NCI-H748 (cell line): ENCODE data around the gene TMEM119.
"Not testable (repeated sequence)": the region's sequence is repeated elsewhere in the genome, so short reads cannot be mapped to it uniquely, and the experiment has no call there.

Source experiments
- DNase-seq: peaks from one replicate; lab custom pipeline; 2025; ENCODE audit not compliant: unreplicated experiment; lab: John Stamatoyannopoulos, UW

The TMEM119 gene

DNA sequence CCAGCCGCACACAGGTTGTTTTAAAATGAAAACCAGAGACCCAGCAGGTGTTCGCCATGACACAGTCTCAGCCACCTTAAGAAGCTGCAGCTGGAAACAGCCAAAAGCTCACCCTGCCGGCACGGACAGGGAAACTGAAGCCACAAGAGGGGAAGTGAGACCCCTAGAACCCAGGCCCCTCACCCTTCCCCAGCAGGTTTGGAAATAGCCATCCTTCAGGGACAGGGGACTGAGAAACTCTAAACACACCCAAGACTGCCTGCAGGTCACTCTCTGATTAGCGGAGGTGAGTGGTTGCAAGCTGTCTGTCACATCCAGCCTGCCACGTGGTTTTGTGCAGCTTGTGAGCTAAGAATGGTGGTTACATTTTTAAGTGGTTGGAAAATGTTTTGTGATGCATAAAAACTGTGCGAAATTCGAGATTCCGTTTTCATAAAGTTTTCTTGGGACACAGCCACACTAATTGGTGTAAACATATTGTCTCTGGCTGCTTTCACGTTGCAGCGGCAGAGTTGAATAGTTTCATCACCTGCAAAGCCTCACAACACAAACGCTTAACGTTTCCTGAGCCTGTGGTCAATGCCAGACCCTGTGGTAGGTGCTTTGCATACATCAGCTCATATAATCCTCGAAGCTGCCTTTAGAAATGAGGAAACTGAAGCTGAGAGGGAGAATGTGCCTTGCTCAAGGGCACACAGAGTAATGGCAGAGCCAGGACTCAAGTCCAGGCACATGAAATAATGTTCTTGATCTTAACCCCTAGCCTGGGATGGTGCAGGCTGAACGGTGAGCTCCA lies 37.5 kb upstream of the TMEM119 start:
- DNase-seq = no peak

DNA sequence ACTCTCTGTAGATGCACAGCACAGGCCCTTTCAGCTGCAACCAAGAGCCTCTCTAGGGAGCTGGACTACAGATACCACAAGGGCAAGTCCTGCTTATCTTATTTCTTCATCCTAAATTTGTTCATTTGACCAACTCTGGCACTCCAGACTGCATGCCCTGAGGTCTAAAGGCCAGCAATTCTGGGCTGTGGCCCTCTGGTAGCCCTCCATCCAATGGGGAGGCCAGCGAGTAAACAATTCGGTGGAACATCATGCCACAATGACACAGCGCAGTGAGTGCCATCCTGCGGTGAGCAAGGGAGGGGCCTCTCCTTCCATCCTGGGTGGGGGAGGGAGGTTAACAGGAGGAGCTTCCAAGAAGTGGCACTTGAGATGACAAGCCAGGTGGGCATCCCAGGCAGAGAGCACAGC lies 36.5 kb upstream of the TMEM119 start:
- no peak for DNase-seq

DNA sequence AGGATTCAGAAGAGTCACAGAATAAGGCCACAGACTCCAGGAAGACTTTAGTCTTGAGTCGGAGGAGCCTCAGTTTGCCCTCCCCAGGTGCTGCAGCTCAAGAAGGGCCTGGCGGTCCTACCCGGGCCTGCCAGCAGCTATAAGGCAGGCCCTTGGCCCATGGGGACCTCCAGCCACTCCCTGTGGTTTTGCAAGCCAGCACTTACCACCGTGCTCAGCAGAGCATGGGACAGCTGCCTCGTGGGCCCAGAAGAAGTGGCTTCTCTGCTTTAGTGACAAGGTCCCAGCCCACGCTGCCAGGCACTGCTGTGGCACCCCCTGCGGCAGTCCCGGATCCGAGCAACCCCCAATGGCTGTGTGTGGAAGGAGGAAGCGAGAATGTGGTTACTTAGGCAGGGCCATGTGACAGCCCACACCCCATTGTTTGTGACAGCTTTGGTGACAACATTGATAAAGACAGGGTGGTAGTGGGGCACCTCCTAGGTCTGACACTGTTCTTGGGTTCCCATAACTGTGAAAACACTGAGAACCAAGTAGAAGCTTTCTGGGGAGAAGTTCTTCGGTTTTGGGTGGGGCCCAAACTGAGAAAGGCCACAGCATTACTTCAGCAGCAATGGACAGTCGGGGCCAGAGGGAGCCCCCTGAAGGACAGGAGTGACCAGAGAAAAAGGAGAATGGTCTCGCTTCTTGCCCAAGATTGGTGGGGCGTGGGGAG lies 35.8 kb upstream of the TMEM119 start, which contains the start of gene SELPLG:
Gene SELPLG (minus strand): TSS at position 361 of the 715 bp plus-strand sequence. CDS start 9,587 bp downstream, outside the sequence.
- DNase-seq = no peak

DNA sequence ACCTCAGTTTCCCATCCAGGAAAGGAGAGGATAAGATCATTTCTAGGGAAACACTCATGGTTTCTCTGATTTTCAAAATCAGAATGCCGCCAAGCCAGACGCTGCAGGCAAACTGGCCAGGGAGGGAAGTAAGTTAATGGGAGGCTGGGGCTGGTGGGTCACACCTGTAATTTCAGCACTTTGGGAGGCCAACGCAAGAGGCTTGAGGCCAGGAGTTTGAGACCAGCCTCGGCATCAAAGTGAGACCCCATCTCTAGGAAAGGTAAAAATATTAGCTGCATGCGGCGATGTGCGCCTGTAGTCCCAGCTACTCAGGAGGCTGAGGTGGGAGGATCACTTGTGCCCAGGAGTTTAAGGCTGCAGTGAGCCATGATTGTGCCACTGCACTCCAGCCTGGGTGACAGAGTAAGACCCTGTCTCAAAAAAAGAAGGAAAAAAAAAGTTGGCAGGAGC lies 35.2 kb upstream of the TMEM119 start:
- DNase-seq = no peak

DNA sequence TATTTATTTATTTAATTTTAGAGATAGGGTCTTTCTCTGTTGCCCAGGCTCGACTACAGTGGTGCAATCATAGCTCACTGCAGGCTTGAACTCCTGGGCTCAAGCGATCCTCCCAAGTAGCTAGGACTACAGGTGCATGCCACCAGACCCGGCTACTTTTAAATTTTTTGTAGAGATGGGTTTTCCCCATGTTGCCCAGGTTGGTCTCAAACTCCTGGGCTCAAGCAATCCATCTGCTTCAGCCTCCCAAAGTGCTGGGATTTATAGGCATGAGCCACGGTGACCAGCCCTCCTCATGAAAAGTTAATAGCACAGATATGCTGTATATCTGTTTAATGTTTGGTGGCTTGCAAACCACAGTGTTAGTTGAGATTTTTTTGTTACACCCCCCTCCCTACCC lies 33.4 kb upstream of the TMEM119 start:
- DNase-seq = not testable (repeated sequence)

DNA sequence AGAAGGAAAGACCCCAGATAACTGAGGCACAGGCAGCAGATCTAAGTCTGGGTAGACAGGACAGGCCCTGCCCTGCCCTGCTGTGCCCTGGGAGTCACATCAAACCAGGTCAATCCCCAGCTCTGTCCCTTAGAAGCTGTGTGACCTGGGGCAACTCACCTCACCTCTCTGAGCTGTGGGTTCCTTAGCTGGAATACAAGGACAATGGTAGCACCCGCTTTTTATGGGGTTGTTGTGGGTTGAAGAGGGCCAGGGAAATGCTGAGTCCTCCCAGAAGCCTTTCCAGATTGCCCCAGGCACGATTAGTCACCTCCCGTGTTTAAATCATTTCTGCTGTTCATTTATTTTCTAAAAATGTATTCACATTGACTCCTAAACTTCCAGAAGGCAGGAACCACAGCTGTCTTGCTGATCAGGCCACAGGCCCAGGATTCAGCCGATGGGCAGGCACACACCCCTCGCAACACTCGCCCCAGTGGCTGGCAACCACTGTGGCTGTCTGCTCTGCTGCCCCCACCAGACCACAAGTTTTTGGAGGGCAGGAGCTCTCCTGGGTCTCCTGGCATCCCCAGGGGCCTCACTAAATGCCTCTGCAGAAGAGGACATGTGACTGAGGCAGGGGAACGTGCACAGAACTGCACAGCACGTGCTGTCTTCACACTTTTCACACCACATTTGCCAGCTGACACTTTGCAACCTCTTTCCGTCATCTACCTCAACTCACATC lies 32.8 kb upstream of the TMEM119 start:
- DNase-seq = no peak

DNA sequence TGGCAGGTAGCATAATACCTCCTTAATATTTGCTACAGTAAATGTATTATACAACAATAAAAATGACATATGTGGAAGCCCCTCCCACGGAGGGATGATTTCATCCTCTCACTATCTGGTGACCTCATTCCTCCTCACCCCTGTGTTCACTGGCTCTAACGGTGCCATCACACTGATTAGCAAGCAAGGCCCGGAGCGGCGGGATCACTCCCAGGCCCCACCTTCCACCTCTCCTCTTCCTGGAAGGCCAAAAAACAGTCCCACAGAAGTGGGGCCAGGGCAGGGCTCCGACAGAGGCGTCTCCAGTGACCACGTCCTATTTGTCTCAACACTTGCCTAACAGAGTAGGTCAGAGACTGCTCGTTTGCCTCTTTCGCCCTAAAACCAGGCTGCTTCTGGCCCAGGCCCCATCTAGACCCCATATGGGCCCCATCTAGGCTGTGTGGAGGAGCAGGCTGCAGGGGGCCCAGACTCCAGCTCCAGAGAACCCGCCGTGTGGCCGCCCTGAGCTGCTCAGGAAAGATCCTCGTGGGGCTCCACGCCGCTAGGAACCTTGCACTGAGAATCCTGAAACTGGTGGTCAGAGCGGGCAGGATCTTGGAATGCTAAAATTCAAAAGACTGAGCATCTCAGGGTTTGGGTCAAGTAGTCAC lies 32.1 kb upstream of the TMEM119 start:
- no peak for DNase-seq

DNA sequence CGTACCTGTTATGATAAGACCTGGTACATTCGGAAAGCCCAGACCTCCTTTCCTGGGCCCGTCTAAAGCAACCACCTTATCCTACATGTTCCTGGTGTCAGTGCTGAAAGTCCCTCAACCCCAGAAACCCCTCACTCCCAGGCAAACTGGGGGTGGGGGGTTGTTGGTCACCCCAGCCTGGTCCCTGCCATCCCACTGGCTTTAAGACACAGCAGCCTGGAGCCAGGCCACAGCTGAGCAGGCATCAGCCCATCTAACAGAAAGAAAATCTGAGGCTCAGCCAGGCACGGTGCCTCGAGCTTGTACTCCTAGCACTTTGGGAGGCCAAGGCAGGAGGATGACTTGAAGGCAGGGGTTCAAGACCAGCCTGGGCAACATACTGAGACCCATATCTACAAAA lies 31.3 kb upstream of the TMEM119 start:
- DNase-seq = no peak

DNA sequence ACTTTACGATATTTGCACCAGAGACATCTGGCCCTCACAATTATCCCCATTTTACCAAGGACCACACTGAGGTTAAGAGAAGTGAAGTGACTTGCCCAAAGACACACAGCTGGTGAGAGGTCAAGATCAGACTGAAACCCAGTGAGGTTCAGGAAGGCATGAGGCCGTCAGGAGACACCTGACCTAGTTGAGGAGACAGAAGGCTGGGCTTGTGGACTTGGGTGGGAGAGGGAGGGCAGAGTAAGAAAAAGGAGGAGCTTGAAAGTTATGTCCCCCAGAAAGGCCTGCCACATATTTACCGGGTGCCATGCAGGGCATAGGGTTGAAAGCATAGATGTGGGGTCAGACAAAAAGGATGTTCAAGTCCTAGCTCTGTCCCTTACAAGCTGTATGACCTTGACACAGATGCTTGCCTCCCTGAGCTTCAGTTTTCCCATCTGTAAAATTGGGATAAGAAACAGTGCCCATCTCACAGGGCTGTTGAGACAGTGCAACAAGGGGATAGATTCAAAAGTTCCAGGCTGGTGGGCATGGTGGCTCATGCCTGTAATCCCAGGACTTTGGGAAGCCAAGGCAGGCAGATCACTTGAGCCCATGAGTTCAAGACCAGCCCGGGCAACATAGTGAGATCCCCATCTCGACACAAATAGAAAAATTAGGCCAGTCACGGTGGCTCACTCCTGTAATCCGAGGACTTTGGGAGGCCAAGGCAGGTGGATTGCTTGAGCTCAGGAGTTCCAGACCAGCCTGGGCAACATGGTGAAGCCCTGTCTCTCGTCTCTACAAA lies 29.4 kb upstream of the TMEM119 start:
- no peak for DNase-seq

DNA sequence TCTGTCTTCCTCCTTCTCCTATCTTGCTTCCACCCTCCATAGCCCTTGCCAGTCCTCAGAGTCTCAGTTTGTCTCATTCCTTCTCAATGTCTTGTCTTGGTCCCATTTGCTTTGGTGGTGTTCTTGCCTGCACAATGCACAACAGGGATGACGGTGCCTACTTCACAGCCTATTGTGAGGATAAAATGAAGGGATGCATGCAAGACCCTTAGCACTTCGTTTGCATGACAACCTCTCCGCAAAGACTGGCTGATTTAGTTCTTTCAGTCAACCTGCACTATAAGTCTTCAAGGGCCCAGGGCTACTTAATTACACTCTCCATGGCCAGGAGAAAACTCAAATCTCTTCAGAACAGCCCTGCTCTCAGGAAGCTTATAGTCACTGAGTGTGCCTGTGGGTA lies 27.3 kb upstream of the TMEM119 start:
- DNase-seq = no peak

DNA sequence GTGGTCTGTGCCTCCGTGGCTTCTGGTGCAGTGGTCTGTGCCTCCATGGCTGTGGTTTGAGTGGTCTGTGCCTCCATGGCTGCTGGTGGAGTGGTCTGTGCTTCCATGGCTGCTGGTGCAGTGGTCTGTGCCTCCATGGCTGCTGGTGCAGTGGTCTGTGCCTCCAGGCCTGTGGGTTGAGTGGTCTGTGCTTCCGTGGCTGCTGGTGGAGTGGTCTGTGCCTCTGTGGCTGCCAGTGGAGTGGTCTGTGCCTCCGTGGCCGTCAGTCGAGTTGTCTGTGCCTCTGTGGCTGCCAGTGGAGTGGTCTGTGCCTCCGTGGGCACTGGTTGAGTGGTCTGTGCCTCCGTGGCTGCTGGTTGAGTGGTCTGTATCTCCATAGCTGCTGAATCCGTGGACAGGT lies 25.7 kb upstream of the TMEM119 start:
- no peak for DNase-seq

DNA sequence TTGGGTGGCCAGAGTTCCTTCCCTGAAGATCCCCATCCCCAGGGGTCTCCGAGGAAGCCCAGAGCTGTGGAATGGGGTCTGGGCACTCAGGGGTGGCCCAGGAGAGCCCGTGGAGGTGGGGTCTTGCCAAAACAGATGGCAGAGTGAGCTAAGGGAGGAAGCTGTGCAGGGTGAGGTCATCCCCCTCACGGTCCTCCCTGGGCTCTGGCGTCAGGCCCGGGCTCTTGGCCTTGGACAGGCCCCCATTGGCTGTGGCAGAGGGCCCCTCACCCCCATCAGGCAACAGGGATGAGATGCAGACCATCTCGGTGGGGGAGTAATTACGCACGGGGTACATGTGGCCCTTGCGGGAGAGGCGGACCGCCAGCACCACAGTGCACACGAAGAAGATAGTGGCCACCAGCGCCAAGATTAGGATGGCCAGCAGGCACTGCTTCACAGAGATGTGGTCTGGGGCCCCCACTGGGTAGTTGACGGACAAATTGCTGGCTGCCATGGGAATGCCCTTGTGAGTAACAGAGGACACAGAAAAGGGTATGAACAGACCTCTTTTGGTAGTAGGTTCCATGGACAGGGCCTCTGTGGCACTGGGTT lies 25.1 kb upstream of the TMEM119 start:
- no peak for DNase-seq

DNA sequence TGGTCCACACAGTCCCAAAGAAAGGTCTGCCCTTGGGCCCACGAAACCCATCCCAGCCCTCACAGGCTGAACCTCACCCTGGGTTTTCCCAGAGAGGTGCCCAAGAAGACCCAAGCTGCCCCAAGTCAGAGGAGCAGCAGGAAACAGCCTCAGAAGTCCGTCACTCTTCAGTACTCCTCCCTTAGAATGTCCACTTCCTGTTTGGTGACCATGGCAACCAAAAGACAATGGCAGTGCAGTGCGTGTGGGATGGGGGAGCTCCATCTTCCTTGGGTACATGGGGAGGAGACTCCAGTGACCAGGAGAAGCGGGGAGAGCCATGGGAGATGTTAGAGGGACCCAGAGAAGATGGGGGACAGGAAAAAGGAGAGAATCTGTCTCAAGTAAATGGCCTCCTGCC lies 24.5 kb upstream of the TMEM119 start:
- DNase-seq = peak; percentile 79

DNA sequence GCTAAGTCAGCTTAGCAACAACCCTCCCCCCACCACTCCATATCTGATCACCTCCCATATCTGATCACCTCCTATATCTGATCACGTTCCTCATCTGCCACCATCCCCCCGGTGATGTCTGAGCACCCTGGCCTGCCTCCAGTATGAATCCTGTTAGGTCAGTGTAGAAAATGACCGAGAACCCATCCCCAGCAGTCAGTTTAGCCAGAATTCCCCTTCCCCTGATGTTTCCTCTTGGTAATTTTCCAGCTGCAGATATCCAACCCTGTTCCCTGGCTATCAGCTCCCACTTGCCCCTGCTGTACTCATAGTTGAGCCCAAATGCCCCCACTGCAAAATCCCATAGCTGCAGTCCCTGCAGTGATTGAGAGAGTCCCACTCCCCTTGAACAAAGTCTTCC lies 23.3 kb upstream of the TMEM119 start:
- no peak for DNase-seq

DNA sequence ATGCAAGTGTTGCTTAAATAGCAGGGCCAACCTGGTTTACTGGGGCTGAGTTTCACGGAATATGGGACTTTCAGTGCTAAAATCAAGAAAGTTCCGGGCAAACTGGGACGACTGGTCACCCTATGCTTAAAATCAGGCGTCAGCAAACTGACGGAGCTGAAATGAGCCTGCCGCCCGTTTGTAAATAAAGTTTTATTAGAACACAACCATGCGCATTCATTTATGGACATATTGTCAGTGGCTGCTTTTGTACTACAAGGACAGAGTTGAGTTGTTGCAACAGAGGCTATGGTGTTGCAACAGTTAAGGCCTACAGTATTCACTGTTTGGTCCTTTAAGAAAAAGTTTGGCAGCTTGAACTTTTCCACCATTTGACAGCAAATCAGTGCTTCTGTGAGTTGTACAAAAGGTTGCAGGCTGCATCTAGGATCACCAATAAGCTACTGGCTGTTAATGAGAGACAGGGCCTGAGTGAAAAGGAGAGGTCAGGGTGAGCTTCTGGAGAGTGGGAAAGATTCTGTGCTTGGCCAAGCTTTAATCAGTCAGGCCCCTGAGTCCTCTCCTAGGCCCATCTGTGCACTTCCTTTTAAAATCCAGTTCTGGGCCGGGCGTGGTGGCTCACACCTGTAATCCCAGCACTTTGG lies 22.5 kb upstream of the TMEM119 start:
- no peak for DNase-seq

DNA sequence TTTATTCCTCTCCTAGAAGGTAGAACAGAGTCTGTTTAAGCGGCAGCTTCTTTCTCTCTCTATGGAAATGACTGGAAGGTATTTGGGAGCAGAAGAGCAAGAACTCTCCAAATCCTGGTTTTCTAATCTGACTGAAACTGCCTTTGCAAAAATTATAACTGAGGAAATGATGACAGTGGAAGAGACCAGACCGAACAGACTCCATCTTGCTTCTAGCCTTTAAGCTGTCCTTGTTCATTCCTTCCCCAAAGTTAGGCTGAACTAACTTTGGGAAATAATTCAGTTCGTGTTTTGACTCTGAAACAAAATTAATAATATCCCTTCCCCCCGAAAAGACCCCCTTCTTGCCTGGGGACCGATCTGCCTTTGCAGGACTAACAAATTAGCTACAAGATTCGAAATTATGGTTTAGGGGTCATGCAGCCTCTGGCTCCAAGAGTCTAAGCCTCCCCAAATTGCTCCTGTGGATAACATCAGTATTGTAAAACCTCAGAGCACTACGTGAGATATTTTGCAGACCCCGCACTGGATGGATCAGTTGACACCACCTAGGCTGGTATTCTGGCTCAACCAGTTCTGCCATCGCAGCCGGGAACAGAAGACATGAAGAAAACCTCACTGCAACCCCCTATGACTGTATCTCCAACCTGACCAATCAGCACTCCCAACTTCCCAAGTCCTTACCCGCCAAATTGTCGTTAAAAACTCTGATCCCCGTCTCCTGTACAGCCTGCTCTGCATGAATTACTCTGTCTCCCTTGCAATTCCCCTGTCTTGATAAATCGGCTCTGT lies 21.7 kb upstream of the TMEM119 start:
- no peak for DNase-seq

DNA sequence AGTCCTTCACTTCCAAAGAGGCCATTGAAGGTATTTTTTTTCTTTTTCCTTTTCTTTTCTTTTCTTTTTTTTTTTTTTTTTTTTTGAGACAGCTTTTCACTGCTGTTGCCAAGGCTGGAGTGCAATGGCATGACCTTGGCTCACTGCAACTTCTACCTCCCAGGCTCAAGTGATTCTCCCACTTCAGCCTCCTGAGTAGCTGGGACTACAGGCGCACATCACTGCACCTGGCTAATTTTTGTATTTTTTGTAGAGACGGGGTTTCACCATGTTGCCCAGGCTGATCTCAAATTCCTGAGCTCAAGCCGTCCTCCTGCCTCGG lies 21.0 kb upstream of the TMEM119 start:
- DNase-seq = not testable (repeated sequence)

DNA sequence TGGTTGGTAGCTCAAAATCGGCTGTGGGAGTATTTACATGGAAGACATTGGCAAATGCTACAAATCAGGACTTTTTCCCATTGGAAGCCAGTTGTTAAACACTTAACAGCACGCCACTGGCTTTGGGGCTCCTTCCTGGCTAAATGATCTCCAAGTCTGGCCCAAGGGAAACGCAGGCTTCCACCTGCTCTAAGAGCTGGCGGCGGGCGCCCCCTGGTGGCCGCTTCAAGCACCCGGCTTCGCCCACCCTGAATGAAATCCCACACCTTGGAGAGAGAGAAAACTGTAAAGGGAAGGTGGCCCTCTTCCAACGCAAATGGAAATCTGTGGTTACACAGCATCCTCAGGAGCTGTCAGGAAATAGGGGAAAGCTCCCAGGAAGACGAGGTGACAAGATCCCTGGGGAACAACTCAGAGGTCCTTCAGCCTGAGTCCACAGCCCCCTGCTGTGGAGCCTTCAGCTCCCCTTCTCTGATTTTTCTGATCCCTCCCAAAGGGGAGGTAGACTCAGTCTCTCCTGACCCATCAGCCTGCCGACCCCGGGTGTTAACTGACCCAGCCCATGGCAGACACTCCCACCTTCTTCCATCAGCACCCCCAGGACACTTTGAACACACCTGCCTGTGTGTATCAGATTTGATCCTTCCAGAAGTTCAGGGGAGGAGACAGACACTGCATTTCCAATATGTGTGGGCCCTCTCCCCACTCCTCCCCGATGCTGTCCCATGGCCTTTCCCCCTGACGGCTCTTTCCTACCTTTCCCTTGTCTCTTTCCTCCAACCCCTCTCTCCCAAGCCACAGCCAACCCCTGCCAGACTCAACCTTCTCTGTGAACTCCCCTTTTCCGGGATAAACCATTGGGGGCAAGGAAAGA lies 20.4 kb upstream of the TMEM119 start:
- peak; percentile 81 for DNase-seq
